HCT116 (cell line): Measurements from ENCODE around the gene PTPRQ. TPM values are rescaled to one million over a fixed set of nuclear protein-coding genes. Genes with fewer than 3 reads are reported as not detected.

Experiments
- ATAC-seq: fragments of 200-7000 bp; cut with Tn5 transposase; 2 replicates; pipeline ENCODE4 v1.9.1; 2020; ENCODE audit warnings: mild to moderate bottlenecking, moderate library complexity
- BruUV-seq: library from RNA; stranded (reverse); fragments of 400-500 nt; replicated peaks from 2 replicates; lab custom pipeline; 2021; lab: Mats Ljungman, UMichigan
- CTCF ChIA-PET: fragments of 300-600 bp; sonication (Branson Sonifier 250); formaldehyde crosslinking; loops from one replicate; lab custom pipeline; 2021; ENCODE audit warnings: antibody characterized with exemption; lab: Charles Lee
- POLR2A ChIA-PET: fragments of 300-600, 350-600 bp; sonication (Branson Sonifier 250); formaldehyde crosslinking; loops from one replicate; lab custom pipeline; 2021; ENCODE audit warnings: antibody characterized with exemption; lab: Charles Lee
- RAD21 ChIA-PET, 2 experiments: fragments of 300-600 bp; sonication (Branson Sonifier 250); formaldehyde crosslinking; loops; one replicate each; lab custom pipeline; 2023; ENCODE audit warnings: low total read pairs in 2 of 2; ENCODE audit not compliant: uncharacterized antibody in 2 of 2, unreplicated experiment in 2 of 2, low non-redundant PET in 1 of 2; lab: Charles Lee
- DNase-seq: peaks from one replicate; pipeline ENCODE4 v3.0.0-alpha.2; 2010; ENCODE audit warnings: low read depth, low spot score
- H2AFZ ChIP-seq: fragments of 200-600 bp; shearing (Covaris generic), sonication (generic); 2 replicates; pipeline ENCODE4 v1.6.1; 2017; ENCODE audit warnings: low read depth, mixed run types, mixed read lengths, antibody characterized with exemption, low read length; ENCODE audit not compliant: poor library complexity, severe bottlenecking
- H3K27ac ChIP-seq: 2 replicates; pipeline ENCODE4 v1.5.1; 2012; ENCODE audit warnings: low read depth, low read length
- H3K27me3 ChIP-seq: fragments of 200-600 bp; sonication (generic); 2 replicates; pipeline ENCODE4 v1.6.1; 2016; ENCODE audit warnings: mixed run types, low read length, mixed read lengths; ENCODE audit not compliant: insufficient read depth
- H3K36me3 ChIP-seq, 2 experiments: fragments of 200-500 bp in 1 of 2; fragments of 200-600 bp in 1 of 2; sonication (Bioruptor generic) in 1 of 2; sonication (generic) in 1 of 2; 2 replicates each; pipeline versions ENCODE4 v1.5.1 to v1.6.1; 2014 to 2016; ENCODE audit warnings: low read length in 2 of 2, inconsistent platforms in 1 of 2, mixed read lengths in 1 of 2, mixed run types in 1 of 2; ENCODE audit not compliant: insufficient read depth in 2 of 2, control insufficient read depth in 1 of 2
- H3K4me1 ChIP-seq, 2 experiments: fragments of 200-600 bp in 1 of 2; sonication (generic) in 1 of 2; 2 replicates each; pipeline versions ENCODE4 v1.5.1 to v1.6.1; 2012 to 2017; ENCODE audit warnings: low read length in 2 of 2, inconsistent platforms in 1 of 2, mild to moderate bottlenecking in 1 of 2, mixed read lengths in 1 of 2, mixed run types in 1 of 2, moderate library complexity in 1 of 2; ENCODE audit not compliant: insufficient read depth in 2 of 2, control insufficient read depth in 1 of 2
- H3K4me2 ChIP-seq: fragments of 200-600 bp; sonication (generic); 2 replicates; pipeline ENCODE4 v1.6.1; 2017; ENCODE audit warnings: mixed run types, low read length, mixed read lengths
- H3K4me3 ChIP-seq, 2 experiments: fragments of 200-600 bp in 1 of 2; sonication (generic) in 1 of 2; replicated peaks in 1 of 2; 2 replicates each; pipeline ENCODE4 v1.5.1; 2011 to 2016; ENCODE audit warnings: low read length in 2 of 2, control low read depth in 1 of 2, low read depth in 1 of 2, mild to moderate bottlenecking in 1 of 2, mixed read lengths in 1 of 2, mixed run types in 1 of 2
- H3K79me2 ChIP-seq: fragments of 200-600 bp; sonication (generic); 2 replicates; pipeline ENCODE4 v1.6.1; 2017; ENCODE audit warnings: mild to moderate bottlenecking, mixed run types, low read length, moderate library complexity, mixed read lengths; ENCODE audit not compliant: insufficient read depth
- H3K9ac ChIP-seq: fragments of 200-600 bp; sonication (generic); 2 replicates; pipeline ENCODE4 v1.6.1; 2016; ENCODE audit warnings: low read length, mixed read lengths
- H3K9me2 ChIP-seq: fragments of 200-600 bp; sonication (generic), shearing (Covaris generic); 2 replicates; pipeline ENCODE4 v1.6.1; 2017; ENCODE audit warnings: mixed run types, mild to moderate bottlenecking, moderate library complexity; ENCODE audit not compliant: insufficient read depth
- H3K9me3 ChIP-seq, 2 experiments: fragments of 200-500 bp in 1 of 2; fragments of 200-600 bp in 1 of 2; sonication (Bioruptor generic) in 1 of 2; sonication (generic) in 1 of 2; 2 replicates each; pipeline ENCODE4 v1.6.1; 2014 to 2017; ENCODE audit warnings: low read length in 2 of 2, mixed read lengths in 2 of 2, inconsistent platforms in 1 of 2, low read depth in 1 of 2, mild to moderate bottlenecking in 1 of 2, mixed run types in 1 of 2, moderate library complexity in 1 of 2; ENCODE audit not compliant: control insufficient read depth in 1 of 2, insufficient read depth in 1 of 2
- H4K20me1 ChIP-seq: fragments of 200-600 bp; sonication (generic), shearing (Covaris generic); 2 replicates; pipeline ENCODE4 v1.6.1; 2017; ENCODE audit warnings: mixed run types, mild to moderate bottlenecking, moderate library complexity; ENCODE audit not compliant: insufficient read depth
- FOSL1 ChIP-seq: IDR thresholded peaks from 2 replicates; pipeline ENCODE4 v1.6.1; 2012; ENCODE audit warnings: low read depth
- SP1 ChIP-seq: IDR thresholded peaks from 2 replicates; pipeline ENCODE4 v1.6.1; 2012; ENCODE audit warnings: low read depth
- SRF ChIP-seq: IDR thresholded peaks from 2 replicates; pipeline ENCODE4 v1.6.1; 2012; ENCODE audit warnings: low read depth
- intact Hi-C: fragments of 100-400 bp; cut with micrococcal nuclease; formaldehyde crosslinking; loops from 2 replicates; pipeline ENCODE4 v1.10.0; 2022
- total RNA-seq: library from RNA; stranded (reverse); gene quantifications from one replicate; pipeline ENCODE4 v1.2.1, GENCODE V29; 2021; ENCODE audit not compliant: unreplicated experiment

The PTPRQ gene
- total RNA-seq, 1 experiment from 2014 or later = not detected

DNA sequence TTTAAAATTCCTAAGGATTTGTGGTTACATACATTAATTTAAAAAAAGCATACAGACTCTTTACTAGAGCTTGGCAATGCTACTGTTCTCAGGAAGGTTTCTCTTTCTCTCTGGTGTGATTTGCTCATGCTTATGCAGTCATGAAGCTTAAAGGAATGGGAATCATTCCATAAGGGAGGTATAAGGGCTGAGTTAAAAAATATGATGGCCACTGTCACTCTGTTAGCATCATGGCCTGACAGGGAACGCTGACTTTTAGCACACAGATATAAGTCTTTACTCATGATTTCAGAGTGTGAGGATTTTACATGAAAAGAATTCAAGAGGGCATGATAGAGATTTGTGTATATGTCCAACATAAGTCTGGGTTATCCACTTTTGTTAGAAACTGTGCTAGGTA is 276.5 kb downstream of the PTPRQ start:
- RAD21 ChIA-PET = no interaction called here
- H3K36me3 ChIP-seq = no peaks in the 10 kb centered on the region
- no peaks in the 10 kb centered on the region for H3K79me2 ChIP-seq
- intact Hi-C loops = no loop called here
- H3K27me3 ChIP-seq = peaks cover 37% of the 10 kb centered on the region
- no peaks in the 10 kb centered on the region for H3K4me1 ChIP-seq
- H3K27ac ChIP-seq = no peak overlapping the region
- TF ChIP-seq SRF (no peak), SP1 (no peak)
- H3K4me2 ChIP-seq = no peak overlapping the region
- H3K9me3 ChIP-seq = no peaks in the 10 kb centered on the region
- POLR2A ChIA-PET = no interaction called here
- ATAC-seq (no peak), DNase-seq (no peak)
- no peak overlapping the region for H2AFZ ChIP-seq
- H4K20me1 ChIP-seq = no peaks in the 10 kb centered on the region
- CTCF ChIA-PET = no interaction called here
- H3K4me3 ChIP-seq = no peak overlapping the region
- no TSS peak for BruUV-seq
- H3K9me2 ChIP-seq = no peaks in the 10 kb centered on the region
- no peak overlapping the region for H3K9ac ChIP-seq

DNA sequence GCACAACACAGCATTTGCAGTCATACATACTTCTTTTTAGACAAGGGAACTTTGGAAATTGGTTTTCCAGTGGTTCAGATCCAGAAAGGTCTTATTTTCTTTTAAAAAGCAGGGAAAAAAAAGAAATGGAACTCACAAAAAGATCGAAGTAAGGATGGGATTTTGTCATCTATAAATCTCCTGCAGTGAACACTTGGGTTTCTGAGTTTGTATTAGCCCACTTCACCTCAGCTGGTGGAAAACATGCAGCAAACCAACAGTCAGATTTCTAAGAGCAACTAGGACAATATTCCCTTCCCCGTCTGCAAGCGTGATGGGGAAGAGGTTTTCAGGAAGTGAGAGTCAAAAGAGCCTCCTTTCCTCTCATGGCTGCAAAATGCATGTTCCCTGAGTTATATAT is 277.3 kb downstream of the PTPRQ start:
- Histone ChIP-seq H3K9ac (no peak overlapping the region), H3K4me3 (no peak overlapping the region), H3K36me3 (no peaks in the 10 kb centered on the region), H4K20me1 (no peaks in the 10 kb centered on the region), H2AFZ (no peak overlapping the region), H3K27me3 (peaks cover 30% of the 10 kb centered on the region; the same call in 1 of the 2 replicates), H3K4me1 (no peaks in the 10 kb centered on the region), H3K9me2 (no peaks in the 10 kb centered on the region), H3K27ac (no peak overlapping the region), H3K9me3 (no peaks in the 10 kb centered on the region), H3K79me2 (no peaks in the 10 kb centered on the region), H3K4me2 (no peak overlapping the region)
- intact Hi-C loops = no loop called here
- TF ChIP-seq FOSL1 = no peak
- ChIA-PET RAD21 (no interaction called here), POLR2A (no interaction called here), CTCF (no interaction called here)
- ATAC-seq = no peak
- no TSS peak for BruUV-seq
- no peak for DNase-seq
